ENCODE results near the gene PLXNB3.

PLXNB3 gene

GRCh38 chrX:153723351-153724251 is 40.4 kb upstream of the PLXNB3 start:
- Histone ChIP-seq H3K9me3 (ENCODE audit: insufficient read depth, low read length) (no peaks in the 10 kb centered on the region), H3K4me1 (ENCODE audit: insufficient read depth, insufficient read length) (peaks cover 8% of the 10 kb centered on the region), H3K36me3 (ENCODE audit: insufficient read depth, insufficient read length, low read length) (peaks cover 34% of the 10 kb centered on the region), H3K4me3 (ENCODE audit: insufficient read length, low read depth) (peak overlapping the region; percentile 51), H3K9ac (ENCODE audit: insufficient read length, low read depth) (peak overlapping the region; percentile 77), H3K27me3 (ENCODE audit: insufficient read depth, insufficient read length) (no peaks in the 10 kb centered on the region)
- DNase-seq (ENCODE audit: low read depth, low spot score), result no peak
- TF ChIP-seq YY1 (IDR thresholded peaks at IDR 0.05; ENCODE audit: insufficient read depth, insufficient read length) (no peak), ZNF274 (IDR thresholded peaks at IDR 0.05; ENCODE audit: low read depth, low read length) (no peak), SUZ12 (IDR thresholded peaks at IDR 0.05; ENCODE audit: extremely low read depth, insufficient read depth, insufficient read length) (no peak)

- Histone ChIP-seq H3K4me1 (ENCODE audit: insufficient read depth, insufficient read length) (peaks cover 8% of the 10 kb centered on the region), H3K9me3 (ENCODE audit: insufficient read depth, low read length) (no peaks in the 10 kb centered on the region), H3K9ac (ENCODE audit: insufficient read length, low read depth) (peak within 1 kb of the TSS; percentile 77), H3K4me3 (ENCODE audit: insufficient read length, low read depth) (peak within 1 kb of the TSS; percentile 51), H3K27me3 (ENCODE audit: insufficient read depth, insufficient read length) (no peaks in the 10 kb centered on the region), H3K36me3 (ENCODE audit: insufficient read depth, insufficient read length, low read length) (peaks cover 30% of the 10 kb centered on the region)
- DNase-seq (ENCODE audit: low read depth, low spot score), result peak; percentile 54
- TF ChIP-seq YY1 (IDR thresholded peaks at IDR 0.05; ENCODE audit: insufficient read depth, insufficient read length) (no peak), ZNF274 (IDR thresholded peaks at IDR 0.05; ENCODE audit: low read depth, low read length) (no peak), SUZ12 (IDR thresholded peaks at IDR 0.05; ENCODE audit: extremely low read depth, insufficient read depth, insufficient read length) (no peak)
Measured at GRCh38 chrX:153724252-153725038, 39.6 kb upstream of the PLXNB3 start, which contains the start of the genes ABCD1 and BCAP31. ABCD1 (plus strand) TSS chrX:153724856; CDS start chrX:153725267, 411 bp downstream. BCAP31 (minus strand) TSS chrX:153724387; CDS start chrX:153723244, 1,143 bp downstream.

DNA sequence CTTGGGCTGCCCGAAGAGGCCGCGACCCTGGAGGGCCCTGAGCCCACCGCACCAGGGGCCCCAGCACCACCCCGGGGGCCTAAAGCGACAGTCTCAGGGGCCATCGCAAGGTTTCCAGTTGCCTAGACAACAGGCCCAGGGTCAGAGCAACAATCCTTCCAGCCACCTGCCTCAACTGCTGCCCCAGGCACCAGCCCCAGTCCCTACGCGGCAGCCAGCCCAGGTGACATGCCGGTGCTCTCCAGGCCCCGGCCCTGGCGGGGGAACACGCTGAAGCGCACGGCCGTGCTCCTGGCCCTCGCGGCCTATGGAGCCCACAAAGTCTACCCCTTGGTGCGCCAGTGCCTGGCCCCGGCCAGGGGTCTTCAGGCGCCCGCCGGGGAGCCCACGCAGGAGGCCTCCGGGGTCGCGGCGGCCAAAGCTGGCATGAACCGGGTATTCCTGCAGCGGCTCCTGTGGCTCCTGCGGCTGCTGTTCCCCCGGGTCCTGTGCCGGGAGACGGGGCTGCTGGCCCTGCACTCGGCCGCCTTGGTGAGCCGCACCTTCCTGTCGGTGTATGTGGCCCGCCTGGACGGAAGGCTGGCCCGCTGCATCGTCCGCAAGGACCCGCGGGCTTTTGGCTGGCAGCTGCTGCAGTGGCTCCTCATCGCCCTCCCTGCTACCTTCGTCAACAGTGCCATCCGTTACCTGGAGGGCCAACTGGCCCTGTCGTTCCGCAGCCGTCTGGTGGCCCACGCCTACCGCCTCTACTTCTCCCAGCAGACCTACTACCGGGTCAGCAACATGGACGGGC is 38.8 kb upstream of the PLXNB3 start:
- peak overlapping the region; percentile 24 for H3K4me3 ChIP-seq (ENCODE audit: insufficient read length, low read depth)
- peaks cover 27% of the 10 kb centered on the region for H3K36me3 ChIP-seq (ENCODE audit: insufficient read depth, insufficient read length, low read length)
- H3K27me3 ChIP-seq (ENCODE audit: insufficient read depth, insufficient read length), result no peaks in the 10 kb centered on the region
- H3K4me1 ChIP-seq (ENCODE audit: insufficient read depth, insufficient read length), result peaks cover 8% of the 10 kb centered on the region
- TF ChIP-seq YY1 (IDR thresholded peaks at IDR 0.05; ENCODE audit: insufficient read depth, insufficient read length) (no peak), ZNF274 (IDR thresholded peaks at IDR 0.05; ENCODE audit: low read depth, low read length) (no peak), SUZ12 (IDR thresholded peaks at IDR 0.05; ENCODE audit: extremely low read depth, insufficient read depth, insufficient read length) (no peak)
- H3K9ac ChIP-seq (ENCODE audit: insufficient read length, low read depth), result peak overlapping the region; percentile 61
- no peak for DNase-seq (ENCODE audit: low read depth, low spot score)
- H3K9me3 ChIP-seq (ENCODE audit: insufficient read depth, low read length), result no peaks in the 10 kb centered on the region

DNA sequence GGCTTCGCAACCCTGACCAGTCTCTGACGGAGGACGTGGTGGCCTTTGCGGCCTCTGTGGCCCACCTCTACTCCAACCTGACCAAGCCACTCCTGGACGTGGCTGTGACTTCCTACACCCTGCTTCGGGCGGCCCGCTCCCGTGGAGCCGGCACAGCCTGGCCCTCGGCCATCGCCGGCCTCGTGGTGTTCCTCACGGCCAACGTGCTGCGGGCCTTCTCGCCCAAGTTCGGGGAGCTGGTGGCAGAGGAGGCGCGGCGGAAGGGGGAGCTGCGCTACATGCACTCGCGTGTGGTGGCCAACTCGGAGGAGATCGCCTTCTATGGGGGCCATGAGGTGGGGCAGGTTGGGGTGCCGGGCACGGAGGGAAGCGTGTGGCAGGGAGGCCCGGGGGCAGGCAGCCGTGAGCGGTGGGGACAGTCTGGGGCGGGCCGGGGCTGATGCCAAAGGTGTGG is 38.2 kb upstream of the PLXNB3 start:
- TF ChIP-seq YY1 (IDR thresholded peaks at IDR 0.05; ENCODE audit: insufficient read depth, insufficient read length), result no peak
- no peak for TF ChIP-seq ZNF274 (IDR thresholded peaks at IDR 0.05; ENCODE audit: low read depth, low read length)
- TF ChIP-seq SUZ12 (IDR thresholded peaks at IDR 0.05; ENCODE audit: extremely low read depth, insufficient read depth, insufficient read length), result no peak
- Histone ChIP-seq H3K27me3 (ENCODE audit: insufficient read depth, insufficient read length) (no peaks in the 10 kb centered on the region), H3K9ac (ENCODE audit: insufficient read length, low read depth) (peak overlapping the region; percentile 61), H3K9me3 (ENCODE audit: insufficient read depth, low read length) (0 out of 2 replicates have a peak, but pooled peaks cover under 1% of the 10 kb centered on the region), H3K4me3 (ENCODE audit: insufficient read length, low read depth) (no peak overlapping the region), H3K4me1 (ENCODE audit: insufficient read depth, insufficient read length) (peaks cover 8% of the 10 kb centered on the region), H3K36me3 (ENCODE audit: insufficient read depth, insufficient read length, low read length) (peaks cover 22% of the 10 kb centered on the region)
- no peak for DNase-seq (ENCODE audit: low read depth, low spot score)

GRCh38 chrX:153726286-153727122 is 37.5 kb upstream of the PLXNB3 start:
- H3K9me3 ChIP-seq (ENCODE audit: insufficient read depth, low read length), result 0 out of 2 replicates have a peak, but pooled peaks cover 6% of the 10 kb centered on the region
- no peaks in the 10 kb centered on the region for H3K27me3 ChIP-seq (ENCODE audit: insufficient read depth, insufficient read length)
- peak; percentile 57 for DNase-seq (ENCODE audit: low read depth, low spot score)
- peak overlapping the region; percentile 56 for H3K9ac ChIP-seq (ENCODE audit: insufficient read length, low read depth)
- peak overlapping the region; percentile 4 for H3K4me3 ChIP-seq (ENCODE audit: insufficient read length, low read depth)
- TF ChIP-seq ZNF274 (IDR thresholded peaks at IDR 0.05; ENCODE audit: low read depth, low read length), result no peak
- TF ChIP-seq YY1 (IDR thresholded peaks at IDR 0.05; ENCODE audit: insufficient read depth, insufficient read length), result no peak
- TF ChIP-seq SUZ12 (IDR thresholded peaks at IDR 0.05; ENCODE audit: extremely low read depth, insufficient read depth, insufficient read length), result no peak
- peaks cover 22% of the 10 kb centered on the region for H3K36me3 ChIP-seq (ENCODE audit: insufficient read depth, insufficient read length, low read length)
- H3K4me1 ChIP-seq (ENCODE audit: insufficient read depth, insufficient read length), result peaks cover 8% of the 10 kb centered on the region
